ENCODE results near the gene RCSD1.

Gene RCSD1

DNA sequence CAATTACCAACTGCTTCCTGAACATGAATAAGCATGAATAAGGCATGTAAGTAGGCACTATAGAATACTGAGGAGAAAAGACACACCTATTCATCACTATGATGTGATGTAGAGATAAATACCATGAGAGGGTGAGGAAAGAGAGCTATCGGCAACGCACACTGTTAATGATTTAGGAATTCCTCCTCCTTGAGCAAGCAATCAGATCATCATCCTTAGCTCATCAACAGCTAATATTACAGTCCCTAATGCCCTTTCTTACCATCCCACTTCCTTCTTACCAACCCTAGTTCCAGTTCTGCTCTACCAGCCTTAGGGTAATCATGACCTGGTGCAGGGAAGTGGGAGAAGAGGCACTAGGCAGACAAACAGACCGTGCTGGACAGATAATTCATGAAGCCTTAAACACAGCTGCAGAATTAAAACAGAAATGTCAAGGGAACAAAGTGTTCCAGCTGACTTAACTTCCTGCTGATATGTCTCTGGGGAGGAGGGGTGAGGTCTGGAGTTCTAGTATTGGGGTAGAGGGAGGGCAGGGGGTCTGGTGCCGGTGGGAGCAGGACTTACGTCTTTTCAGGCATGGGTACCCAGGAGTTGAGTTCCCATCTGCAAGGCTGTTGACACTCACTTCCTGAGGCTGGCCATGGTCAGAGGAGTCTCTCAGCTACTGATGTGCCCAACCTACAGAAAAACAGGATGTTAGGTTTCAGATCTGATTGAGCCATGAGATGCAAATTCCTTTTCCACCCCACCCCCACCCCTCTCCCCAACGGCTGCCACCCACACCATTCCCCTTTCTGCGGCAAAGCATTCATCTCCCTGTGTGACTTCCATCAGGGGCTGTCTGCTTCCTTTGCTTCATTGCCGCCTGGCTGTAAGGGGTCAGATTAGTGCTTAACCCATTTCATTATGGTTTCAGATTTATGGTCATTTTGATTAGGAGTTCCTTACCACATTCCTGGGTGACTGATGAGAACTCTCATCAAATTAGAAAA is 12.6 kb upstream of the RCSD1 start:
- in situ Hi-C loops (cut with MboI; ENCODE audit: low sequenced_read_pairs): no loop called here

DNA sequence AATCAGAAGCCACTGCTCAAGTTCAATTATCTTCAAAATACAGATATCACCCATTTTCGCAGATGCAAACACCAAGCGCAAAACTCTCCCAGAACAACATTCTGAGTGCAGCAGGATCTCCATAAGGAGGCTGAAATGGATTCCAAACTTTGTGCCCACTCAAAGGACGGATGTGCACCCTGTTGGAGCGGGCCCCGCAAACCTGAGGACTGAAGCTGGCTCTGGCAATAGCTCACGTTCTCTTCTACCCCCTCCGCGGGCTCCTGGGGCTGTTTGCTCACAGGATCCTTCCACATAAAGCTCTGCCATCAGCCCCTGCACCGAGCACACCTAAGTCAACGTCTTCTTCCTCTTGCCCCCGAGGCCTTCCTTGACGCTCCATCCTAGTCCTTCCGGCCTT is 11.7 kb upstream of the RCSD1 start:
- in situ Hi-C loops (cut with MboI; ENCODE audit: low sequenced_read_pairs): no loop called here

DNA sequence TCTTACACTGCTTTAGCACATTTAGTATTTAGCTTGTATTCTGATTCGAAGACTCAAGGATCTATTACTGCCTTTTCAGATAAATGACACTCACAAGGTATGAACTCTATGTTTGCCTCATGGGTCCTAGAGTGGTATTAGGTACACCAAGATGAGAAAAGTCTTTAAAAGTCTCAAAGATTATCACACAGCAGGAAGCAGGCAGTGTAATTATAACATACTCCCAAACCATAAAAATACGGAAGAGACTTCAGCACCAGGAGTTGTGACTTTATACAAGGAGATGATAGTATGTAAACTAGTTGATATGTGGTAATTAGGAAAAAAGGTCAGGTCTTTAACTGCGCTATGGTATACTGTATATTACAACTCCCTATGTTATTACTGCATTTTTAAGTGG is 11.2 kb upstream of the RCSD1 start:
- in situ Hi-C loops (cut with MboI; ENCODE audit: low sequenced_read_pairs): no loop called here

DNA sequence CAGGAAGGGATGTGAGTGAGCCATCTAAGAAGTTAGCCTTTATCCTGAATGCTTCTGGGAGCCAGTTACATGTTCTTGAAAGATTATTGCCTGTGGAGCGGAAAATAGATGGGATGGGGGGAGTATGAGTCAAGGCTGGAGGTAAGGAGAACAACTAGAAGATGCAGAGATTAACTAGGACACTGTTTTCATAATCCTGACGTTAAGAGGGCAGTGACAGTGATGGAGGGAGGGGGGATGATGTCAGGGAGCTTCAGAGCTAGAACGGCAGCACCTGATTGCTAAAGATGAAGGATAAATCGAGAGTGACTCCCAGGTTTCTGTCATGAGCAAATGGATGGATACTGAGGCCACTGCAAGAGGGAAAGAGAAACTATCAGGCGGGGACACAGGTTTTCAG is 10.0 kb upstream of the RCSD1 start:
- in situ Hi-C loops (cut with MboI; ENCODE audit: low sequenced_read_pairs): no loop called here

DNA sequence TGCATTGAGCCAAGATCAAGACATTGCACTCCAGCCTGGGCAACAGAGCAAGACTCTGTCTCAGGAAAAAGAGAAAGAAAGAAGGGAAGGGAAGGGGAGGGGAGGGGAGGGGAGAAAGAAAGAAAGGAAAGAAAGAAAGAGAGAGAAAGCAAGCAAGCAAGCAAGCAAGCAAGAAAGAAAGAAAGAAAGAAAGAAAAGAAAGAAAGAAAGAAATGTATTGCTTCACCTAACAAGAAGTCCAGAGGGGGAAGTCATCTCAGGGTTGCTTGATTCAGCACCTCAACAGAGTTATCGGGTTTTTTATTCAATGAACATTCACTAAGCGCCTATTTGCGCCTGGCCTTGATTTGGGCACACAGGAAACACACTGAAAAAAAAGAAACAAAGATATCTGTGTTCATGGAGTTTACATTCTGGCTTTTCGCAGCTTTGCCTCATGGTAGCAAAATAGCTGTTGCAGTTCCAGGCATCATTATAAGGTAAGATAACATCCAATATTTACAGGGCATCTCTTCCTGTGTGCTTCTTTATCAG is 8.2 kb upstream of the RCSD1 start:
- in situ Hi-C loops (cut with MboI; ENCODE audit: low sequenced_read_pairs): no loop called here

DNA sequence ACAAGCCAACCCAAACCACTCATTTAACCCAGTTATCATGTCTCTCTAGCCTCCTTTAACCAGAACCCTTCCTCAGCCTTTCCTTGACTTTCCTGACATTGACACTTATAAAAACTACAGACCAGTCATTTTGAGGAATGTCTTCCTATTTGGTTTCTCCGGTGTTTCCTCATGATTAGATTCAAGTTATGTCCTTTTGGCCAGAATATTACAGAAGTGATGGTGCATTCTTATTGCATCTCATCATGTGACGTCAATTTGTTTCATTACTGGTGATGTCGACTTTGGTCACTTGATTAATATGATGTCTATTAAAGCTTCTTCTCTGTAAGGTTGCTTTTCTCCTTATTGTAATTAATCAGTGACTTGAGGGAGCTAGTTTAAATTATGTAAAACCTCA is 6.1 kb upstream of the RCSD1 start:
- in situ Hi-C loops (cut with MboI; ENCODE audit: low sequenced_read_pairs): no loop called here

DNA sequence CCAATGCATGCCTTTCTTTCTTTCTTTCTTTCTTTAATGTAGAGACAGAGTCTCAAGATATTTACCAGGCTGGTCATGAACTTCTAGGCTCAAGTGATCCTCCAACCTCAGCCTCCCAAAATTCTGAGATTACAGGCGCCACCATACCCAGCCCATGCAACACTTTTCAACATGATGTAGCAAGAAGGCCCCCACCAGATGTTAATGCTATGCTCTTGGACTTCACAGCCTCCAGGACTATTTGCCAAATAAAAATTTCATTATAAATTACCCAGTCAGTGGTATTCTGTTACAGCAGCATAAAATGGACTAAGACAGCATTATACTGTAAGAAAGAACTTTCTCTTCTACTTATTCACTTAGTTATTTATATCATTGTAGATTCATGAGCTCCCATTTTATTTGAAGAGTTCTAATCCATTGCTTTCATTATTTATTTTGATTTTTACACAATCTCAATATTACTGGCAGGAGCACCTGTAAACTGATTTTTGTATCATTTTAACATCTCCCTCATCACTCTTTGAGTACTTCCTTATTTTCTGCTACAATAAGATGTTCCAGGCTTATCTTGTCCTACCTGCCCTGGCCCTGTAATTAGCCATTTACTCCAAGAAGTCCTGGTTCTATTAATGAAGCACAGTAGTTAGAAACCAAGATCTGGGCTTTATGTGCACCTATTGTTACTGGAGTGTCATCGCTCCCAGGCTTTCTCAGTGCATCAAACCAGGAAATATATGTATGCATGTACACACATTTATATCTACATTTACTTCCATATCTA is 4.8 kb upstream of the RCSD1 start:
- in situ Hi-C loops (cut with MboI; ENCODE audit: low sequenced_read_pairs): no loop called here

DNA sequence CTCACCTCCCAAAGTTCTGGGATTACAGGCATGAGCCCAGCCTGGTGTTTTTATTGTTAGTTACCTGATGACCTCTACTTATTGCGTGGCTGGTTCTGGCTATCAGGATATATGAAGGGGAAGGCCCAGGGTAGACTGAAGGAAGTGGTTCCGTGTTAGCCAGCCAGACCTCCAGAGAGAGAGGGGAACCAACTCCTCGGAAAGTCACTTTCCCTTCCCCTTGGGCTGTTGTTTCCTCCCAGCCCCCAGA is 2.5 kb upstream of the RCSD1 start:
- in situ Hi-C loops (cut with MboI; ENCODE audit: low sequenced_read_pairs): no loop called here

DNA sequence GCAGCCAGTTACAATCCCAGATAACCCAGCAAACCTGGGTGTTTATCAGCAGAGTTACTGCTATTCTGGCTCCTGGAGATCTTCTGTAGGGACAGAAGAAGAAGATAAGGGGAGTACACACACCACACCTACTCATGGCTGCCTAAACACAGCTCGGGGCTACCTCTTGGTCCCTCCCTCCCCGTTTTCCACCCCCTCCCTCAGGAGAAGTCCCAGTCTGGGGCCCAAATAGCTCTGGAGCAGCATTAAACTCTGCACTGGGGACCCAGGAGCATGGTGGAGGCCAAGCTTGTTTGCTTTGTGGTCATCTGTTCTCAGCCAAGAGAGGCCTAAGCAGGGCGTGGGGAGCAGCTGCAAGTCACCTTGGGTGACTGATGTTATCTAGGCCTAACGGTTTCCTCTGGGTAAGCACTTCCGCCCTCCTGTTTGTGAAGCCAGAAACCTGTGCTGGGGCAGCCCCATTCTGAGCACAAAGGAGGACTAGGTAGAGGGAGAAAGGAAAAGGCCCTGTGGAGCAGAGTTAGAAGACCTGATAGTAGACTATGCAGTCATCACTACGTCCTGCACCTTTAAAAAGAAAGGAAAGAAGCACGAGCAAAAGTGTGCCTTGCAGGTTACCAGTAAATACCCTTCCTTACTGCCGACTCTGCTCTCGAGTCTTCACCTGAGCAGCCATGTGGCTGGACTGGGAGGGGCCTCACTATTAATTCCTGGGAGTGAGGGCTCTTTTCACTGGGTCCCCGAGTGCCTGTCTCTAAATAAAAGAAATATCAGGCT is 2.0 kb upstream of the RCSD1 start:
- in situ Hi-C loops (cut with MboI; ENCODE audit: low sequenced_read_pairs): no loop called here

DNA sequence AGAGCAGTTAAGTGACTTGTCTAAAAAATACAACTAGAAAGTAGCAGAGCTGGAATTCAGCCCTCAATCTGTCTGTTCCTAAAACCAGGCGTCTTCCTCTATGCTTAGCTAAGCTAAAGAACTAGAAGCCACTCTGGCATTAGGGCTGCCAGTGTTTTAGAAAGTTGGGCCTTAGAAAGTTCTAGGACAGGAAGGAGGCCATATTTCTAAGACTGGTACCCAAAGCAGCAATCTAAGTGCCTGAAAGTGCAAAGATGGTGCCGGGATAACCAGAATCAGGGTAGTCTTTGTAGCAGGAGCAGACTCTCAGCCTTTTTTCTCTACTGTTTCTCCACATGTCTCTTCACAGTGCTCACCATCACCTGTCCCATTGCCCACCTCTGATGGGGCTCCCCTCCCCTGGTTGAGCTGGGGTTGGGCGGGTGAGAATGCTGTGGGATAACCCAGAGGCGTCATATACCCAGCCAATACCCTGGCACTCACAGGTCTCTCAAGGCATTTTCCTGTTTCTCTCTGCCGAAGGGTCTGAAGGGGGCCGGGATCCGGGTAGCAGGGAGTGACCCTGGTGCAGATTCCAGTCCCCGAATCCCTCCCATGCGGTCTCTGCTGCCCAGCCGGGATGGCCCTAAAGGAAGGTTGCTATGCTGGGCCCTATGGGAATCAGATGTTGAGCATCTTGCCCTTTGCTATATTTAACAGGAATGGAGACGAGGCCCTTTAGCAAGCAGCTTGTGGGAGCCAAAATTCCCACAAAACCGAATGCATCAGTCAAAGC is 1.1 kb upstream of the RCSD1 start:
- in situ Hi-C loops (cut with MboI; ENCODE audit: low sequenced_read_pairs): no loop called here

DNA sequence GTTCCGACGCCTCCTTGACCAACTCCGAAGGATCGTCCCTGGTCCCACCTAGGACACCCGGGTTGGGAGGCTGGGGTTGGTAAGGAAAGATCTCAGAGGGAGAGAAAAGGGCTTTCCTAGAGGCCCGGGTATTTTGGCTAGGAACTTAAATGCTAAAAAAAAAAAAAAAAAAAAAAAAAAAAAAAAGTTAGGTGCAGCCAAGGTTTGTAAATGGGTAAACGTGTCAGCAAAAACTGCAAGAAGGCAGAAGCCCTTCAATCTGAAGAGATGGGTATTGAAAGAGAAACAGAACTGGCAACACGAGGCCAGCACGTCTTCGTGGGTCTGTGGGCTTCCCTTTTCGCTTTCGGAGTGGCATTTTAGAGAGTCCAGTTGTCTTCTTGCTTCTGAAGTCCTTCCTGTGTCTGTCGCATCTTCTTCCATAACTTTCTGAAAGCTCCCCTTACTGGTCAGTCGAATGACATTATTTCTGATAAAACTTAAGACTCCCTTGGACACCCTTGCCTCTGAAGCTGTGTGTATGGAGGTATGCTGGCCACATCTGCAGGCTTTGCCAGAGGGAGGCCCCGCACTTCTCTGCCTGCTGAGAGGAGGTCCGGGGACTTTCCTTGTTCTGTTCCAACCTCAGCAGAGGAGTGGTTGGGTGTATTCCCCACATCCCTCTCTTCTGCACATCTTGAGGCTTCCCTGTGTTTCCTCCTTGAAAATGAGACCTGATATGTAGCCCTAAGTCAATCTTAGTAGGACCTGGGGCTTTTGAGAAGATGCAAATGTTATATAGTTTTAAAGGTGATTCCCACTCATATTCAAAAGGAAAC is 745 bp downstream of the RCSD1 start:
- in situ Hi-C loops (cut with MboI; ENCODE audit: low sequenced_read_pairs): no loop called here

DNA sequence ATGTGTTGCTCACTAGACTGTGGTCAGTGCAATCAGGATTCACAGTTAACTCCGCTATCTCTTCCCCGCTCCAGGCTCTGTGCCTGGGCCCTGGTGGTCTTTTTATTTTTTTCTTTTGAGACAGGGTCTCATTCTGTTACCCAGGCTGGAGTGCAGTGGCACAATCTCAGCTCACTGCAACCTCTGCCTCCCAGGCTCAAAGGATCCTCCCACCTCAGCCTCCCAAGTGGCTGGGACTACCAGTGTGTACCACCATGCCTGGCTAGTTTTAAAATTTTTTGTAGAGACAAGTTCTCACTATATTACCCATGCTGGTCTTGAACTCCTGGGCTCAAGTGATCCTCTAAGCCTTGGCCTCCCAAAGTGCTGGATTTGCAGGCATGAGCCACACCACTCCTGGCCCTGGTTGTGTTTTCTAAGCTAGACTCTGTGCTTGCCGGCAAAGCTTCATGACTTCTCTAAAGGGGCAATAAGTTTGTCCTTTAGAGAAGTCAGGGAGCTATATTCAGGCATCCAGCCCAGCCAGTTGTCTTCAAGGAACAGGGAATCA is 1.4 kb downstream of the RCSD1 start:
- in situ Hi-C loops (cut with MboI; ENCODE audit: low sequenced_read_pairs): no loop called here

DNA sequence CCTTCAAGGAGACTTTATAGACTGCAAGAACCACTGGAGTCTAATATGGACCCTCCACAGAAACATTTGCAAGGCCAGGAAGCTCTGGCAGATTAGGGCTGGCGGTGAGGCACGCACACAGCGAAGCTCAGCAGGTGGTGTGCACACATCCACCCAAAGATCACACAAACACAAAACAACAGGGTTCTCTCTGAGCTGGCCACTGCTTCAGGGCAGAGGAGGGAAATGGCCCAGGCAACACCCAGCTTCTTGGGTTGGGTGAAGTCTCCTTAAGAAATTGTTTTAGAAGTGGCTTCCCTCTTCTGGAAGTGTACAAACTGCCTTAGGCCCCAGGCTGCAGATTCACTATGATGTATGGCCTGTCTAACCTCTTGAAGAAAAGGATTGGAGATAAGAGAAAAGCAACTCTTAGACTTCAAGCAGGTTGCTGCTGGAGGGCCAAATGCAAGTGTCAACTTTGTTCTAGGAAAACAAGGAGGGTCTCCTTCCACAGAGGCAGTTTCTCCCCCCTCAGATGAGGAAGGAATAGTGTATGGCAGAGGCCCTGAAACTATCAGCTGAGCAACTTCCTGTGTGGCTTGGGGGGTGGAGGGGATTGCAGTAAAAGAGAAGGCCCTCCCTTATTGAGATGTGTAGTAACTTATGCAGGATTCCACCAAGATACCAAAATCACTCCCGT is 2.0 kb downstream of the RCSD1 start:
- in situ Hi-C loops (cut with MboI; ENCODE audit: low sequenced_read_pairs): no loop called here

DNA sequence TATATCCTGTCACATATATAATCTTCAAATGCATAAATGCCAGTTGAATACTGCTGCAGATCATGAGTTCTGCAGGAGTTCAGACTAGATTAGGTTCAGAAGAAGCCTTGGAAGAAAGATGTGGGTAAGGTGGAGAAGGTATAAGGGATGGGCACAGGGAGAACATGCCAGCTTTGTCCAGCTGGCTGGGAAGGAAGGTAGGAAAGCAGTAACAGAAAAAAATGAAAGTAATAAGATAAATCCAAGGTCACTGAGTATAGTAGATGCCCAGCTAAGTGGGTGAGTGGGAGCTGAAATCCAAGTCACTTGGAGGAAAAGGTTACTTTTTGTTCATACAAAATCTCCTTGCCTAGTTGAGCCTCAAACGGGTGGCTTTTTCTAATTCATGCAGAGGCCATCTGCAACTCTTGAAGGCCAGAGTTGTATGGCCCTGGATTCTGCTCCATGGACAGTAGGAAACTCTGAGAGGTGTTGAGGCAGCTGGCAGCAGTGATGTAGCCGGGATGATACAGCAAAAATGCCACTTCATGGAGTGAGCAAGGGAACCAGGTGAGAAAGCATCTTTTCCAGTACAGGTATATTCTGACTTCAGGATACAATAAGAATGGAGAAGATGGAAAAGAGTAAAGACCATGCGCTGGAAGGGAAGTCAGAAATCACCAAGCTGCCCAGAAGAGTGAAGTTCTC is 3.4 kb downstream of the RCSD1 start:
- in situ Hi-C loops (cut with MboI; ENCODE audit: low sequenced_read_pairs): no loop called here

DNA sequence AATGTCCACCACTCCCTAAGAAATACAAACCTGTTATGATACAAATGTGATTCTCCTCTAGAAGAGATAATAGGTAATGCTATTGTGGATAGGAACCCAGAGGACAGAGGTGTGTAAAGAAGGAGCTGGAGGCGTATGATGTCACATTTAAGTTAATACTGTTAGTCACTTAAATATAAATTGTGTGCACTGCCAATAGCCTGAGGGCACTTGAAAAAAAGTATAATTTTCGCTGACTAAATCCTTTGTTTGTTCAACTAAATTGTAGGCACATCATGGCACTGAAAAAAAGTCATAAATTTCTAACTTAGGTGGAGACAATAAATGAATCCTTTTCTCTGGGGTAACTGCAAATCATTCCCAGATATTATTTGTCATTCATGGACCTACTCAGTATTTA is 4.4 kb downstream of the RCSD1 start:
- in situ Hi-C loops (cut with MboI; ENCODE audit: low sequenced_read_pairs): no loop called here

DNA sequence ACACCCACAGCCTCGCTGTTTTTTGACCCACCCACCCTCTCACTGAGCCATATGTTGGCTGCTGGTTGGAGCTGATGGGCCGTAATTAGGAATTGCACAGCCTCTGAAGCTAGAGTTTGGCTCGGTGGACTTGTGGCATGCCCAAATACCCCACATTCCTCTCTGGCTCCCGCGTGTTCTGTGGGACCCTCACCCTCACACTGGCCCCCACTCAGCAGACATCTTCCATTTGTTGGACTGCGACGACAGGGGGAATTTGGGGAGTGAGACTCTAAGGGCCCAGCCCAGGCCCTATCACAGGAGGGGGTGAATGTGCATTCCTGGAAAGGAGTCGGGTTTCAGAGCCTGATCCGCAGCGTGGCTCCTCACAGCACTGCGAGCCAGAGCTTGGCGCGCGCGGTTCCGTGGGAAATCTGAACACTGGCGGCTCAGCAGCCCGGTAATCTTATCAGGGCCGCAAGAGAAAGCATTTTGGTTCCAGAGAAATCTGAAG is 5.2 kb downstream of the RCSD1 start:
- in situ Hi-C loops (cut with MboI; ENCODE audit: low sequenced_read_pairs): no loop called here

DNA sequence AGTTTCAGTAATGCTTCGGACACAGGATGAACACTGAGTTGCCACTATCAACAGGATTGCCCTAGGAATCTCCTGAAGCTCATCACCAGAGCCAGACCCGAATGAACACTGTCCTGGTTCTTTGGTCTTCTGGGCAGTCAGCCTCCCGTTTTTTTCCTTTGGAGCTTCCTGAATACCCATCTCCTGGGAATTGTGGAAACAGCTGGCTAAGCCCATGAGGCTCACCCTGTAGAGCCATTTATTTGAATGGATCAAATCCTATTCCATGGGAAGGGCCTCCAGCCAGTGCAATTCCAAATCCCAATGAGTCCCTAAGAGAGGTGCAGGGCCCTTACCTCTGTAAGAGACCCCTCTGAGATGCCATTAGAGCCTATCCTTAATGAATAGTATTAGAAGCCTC is 5.9 kb downstream of the RCSD1 start:
- in situ Hi-C loops (cut with MboI; ENCODE audit: low sequenced_read_pairs): no loop called here

DNA sequence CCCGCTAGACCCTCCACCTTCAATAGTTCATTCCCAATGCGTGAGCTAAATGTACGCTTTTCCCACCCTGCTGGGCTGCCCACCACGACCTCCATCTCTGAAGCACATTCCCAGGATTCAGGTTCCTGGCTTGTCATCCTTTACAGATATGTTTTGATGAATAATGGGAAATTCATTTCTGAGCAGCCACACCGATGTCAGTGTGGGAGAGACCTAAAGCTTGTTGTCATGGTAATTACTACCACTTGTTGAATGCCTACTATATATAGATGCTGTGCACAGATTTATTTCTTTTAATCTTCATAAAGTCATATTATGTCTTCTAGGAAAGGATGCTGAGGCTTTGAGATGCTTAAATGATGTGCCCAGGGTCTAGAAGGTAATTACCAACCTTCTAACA is 8.0 kb downstream of the RCSD1 start:
- in situ Hi-C loops (cut with MboI; ENCODE audit: low sequenced_read_pairs): no loop called here
